Liver (tissue), 9 donors: ENCODE results near the gene HMG20A. TPM values are rescaled to one million over a fixed set of nuclear protein-coding genes. Genes with fewer than 3 reads are reported as not detected.

Source experiments
- DNase-seq: peaks from one replicate; pipeline ENCODE4 v3.0.0-alpha.2; 2017; ENCODE audit warnings: low spot score
- H3K27ac ChIP-seq, 2 donors: one replicate each; pipeline ENCODE4 v1.7.0; 2013; ENCODE audit warnings: inconsistent platforms in 2 of 2, low read length in 2 of 2, control low read depth in 1 of 2, low read depth in 1 of 2, mild to moderate bottlenecking in 1 of 2
- H3K27me3 ChIP-seq, 4 donors: one replicate each; pipeline versions ENCODE4 v1.6.1 to v1.7.0; 2013; ENCODE audit warnings: low read length in 3 of 4, inconsistent platforms in 1 of 4, mild to moderate bottlenecking in 1 of 4, moderate library complexity in 1 of 4; ENCODE audit not compliant: control insufficient read depth in 4 of 4, insufficient read depth in 4 of 4
- H3K36me3 ChIP-seq, 4 donors: one replicate each; pipeline versions ENCODE4 v1.6.1 to v1.7.0; 2013; ENCODE audit warnings: low read length in 3 of 4, mild to moderate bottlenecking in 3 of 4, low read depth in 1 of 4, moderate library complexity in 1 of 4; ENCODE audit not compliant: control insufficient read depth in 4 of 4, insufficient read depth in 3 of 4
- H3K4me1 ChIP-seq, 4 donors: one replicate each; pipeline versions ENCODE4 v1.6.1 to v1.7.0; 2013; ENCODE audit warnings: low read length in 3 of 4, mild to moderate bottlenecking in 3 of 4, moderate library complexity in 1 of 4; ENCODE audit not compliant: control insufficient read depth in 4 of 4, insufficient read depth in 4 of 4
- H3K4me3 ChIP-seq, 3 donors: one replicate each; pipeline versions ENCODE4 v1.6.1 to v1.7.0; 2013; ENCODE audit warnings: low read length in 3 of 3, control low read depth in 1 of 3, low read depth in 1 of 3, mild to moderate bottlenecking in 1 of 3
- H3K9ac ChIP-seq, 2 donors: one replicate each; pipeline ENCODE4 v1.7.0; 2013; ENCODE audit warnings: low read length in 2 of 2, mild to moderate bottlenecking in 2 of 2, moderate library complexity in 2 of 2, control low read depth in 1 of 2, low read depth in 1 of 2
- H3K9me3 ChIP-seq, 4 donors: one replicate each; pipeline versions ENCODE4 v1.6.1 to v1.7.0; 2013; ENCODE audit warnings: low read length in 3 of 4; ENCODE audit not compliant: control insufficient read depth in 4 of 4
- ATF3 ChIP-seq: IDR thresholded peaks from 2 replicates; pipeline ENCODE4 v1.6.1; 2016; ENCODE audit warnings: antibody characterized with exemption
- CTCF ChIP-seq: fragments of 150-350 bp; IDR thresholded peaks from 2 replicates; pipeline ENCODE4 v1.5.1; 2017; ENCODE audit warnings: improper control_type of control experiment, low read depth, low read length; ENCODE audit not compliant: missing input control
- FOXA1 ChIP-seq: IDR thresholded peaks from 2 replicates; pipeline ENCODE4 v1.6.1; 2016; ENCODE audit warnings: antibody characterized with exemption
- FOXA2 ChIP-seq: IDR thresholded peaks from 2 replicates; pipeline ENCODE4 v1.6.1; 2016; ENCODE audit warnings: antibody characterized with exemption
- GABPA ChIP-seq, 2 donors: IDR thresholded peaks in 1 of 2; conservative IDR thresholded peaks in 1 of 2; 2 replicates each; pipeline ENCODE4 v1.6.1; 2016; ENCODE audit warnings: antibody characterized with exemption in 2 of 2, mild to moderate bottlenecking in 1 of 2, moderate library complexity in 1 of 2
- HNF4A ChIP-seq, 2 donors: conservative IDR thresholded peaks; 2 replicates each; pipeline ENCODE4 v1.6.1; 2016; ENCODE audit warnings: antibody characterized with exemption in 2 of 2, mild to moderate bottlenecking in 2 of 2
- HNF4G ChIP-seq: IDR thresholded peaks from 2 replicates; pipeline ENCODE4 v1.6.1; 2016; ENCODE audit warnings: antibody characterized with exemption
- JUND ChIP-seq, 2 donors: IDR thresholded peaks; 2 replicates each; pipeline ENCODE4 v1.6.1; 2016; ENCODE audit warnings: antibody characterized with exemption in 2 of 2
- MAX ChIP-seq: IDR thresholded peaks from 2 replicates; pipeline ENCODE4 v1.6.1; 2016; ENCODE audit warnings: antibody characterized with exemption
- NR2F2 ChIP-seq: IDR thresholded peaks from 2 replicates; pipeline ENCODE4 v1.6.1; 2016; ENCODE audit warnings: antibody characterized with exemption
- REST ChIP-seq: IDR thresholded peaks from 2 replicates; pipeline ENCODE4 v1.6.1; 2016; ENCODE audit warnings: antibody characterized with exemption, mild to moderate bottlenecking
- RXRA ChIP-seq, 2 donors: IDR thresholded peaks; 2 replicates each; pipeline ENCODE4 v1.6.1; 2017 to 2018; ENCODE audit warnings: antibody characterized with exemption in 2 of 2, mild to moderate bottlenecking in 1 of 2
- TAF1 ChIP-seq: conservative IDR thresholded peaks from 2 replicates; pipeline ENCODE4 v1.6.1; 2016; ENCODE audit warnings: antibody characterized with exemption, mild to moderate bottlenecking
- YY1 ChIP-seq: IDR thresholded peaks from 2 replicates; pipeline ENCODE4 v1.6.1; 2016; ENCODE audit warnings: antibody characterized with exemption, mild to moderate bottlenecking
- ZBTB33 ChIP-seq: IDR thresholded peaks from 2 replicates; pipeline ENCODE4 v1.6.1; 2016; ENCODE audit warnings: antibody characterized with exemption
- WGBS: extraction: QIAGEN DNeasy Blood & Tissue Kit; methylation state at CpG from one replicate; pipeline ENCODE4 v1.1.7; 2013; 5-methylcytosine and 5-hydroxymethylcytosine counted together
- polyA plus RNA-seq, 2 donors: library from polyadenylated mRNA; stranded (reverse) in 1 of 2; unstranded in 1 of 2; fragments of 200-250 nt in 1 of 2; fragments of >200 nt in 1 of 2; fragmentation: Nextera tagmentation in 1 of 2; extraction: Ambion mirVana in 1 of 2; gene quantifications; one replicate each; pipeline versions ENCODE4 v1.2.1 to v1.2.3, GENCODE V29; 2013 to 2015
- total RNA-seq, 2 donors: library from RNA; depleted of rRNA; stranded (reverse); fragments of >200 nt; gene quantifications; one replicate each; pipeline ENCODE4 v1.2.3, GENCODE V29; 2014
- donor health status: healthy.
- donor health status: healthy.
- donor health status: healthy.
- donor health status: healthy.
- donor health status: healthy.

Gene HMG20A
- total and polyA plus RNA-seq, 4 donors, result 7.7 to 19.4 (median 13.3) TPM

GRCh38 chr15:77516786-77517185 lies 96.1 kb downstream of the HMG20A start:
- 96% methylated on average over 12 of the region's 12 CpGs for WGBS
- Histone ChIP-seq H3K36me3 (no peaks in the 10 kb centered on the region), H3K27ac (no peak overlapping the region), H3K27me3 (no peaks in the 10 kb centered on the region), H3K4me1 (no peaks in the 10 kb centered on the region), H3K9me3 (peaks cover 0 to 2% (median 0%) of the 10 kb centered on the region in 4 donors), H3K9ac (no peak overlapping the region), H3K4me3 (no peak overlapping the region)
- DNase-seq, result no peak
- TF ChIP-seq HNF4G (no peak), FOXA1 (no peak), GABPA (IDR thresholded peaks at IDR 0.05 in 1 of 2, conservative IDR thresholded peaks at IDR 0.05 in 1 of 2) (no peak), REST (no peak), JUND (IDR thresholded peaks at IDR 0.05) (no peak), MAX (no peak), HNF4A (conservative IDR thresholded peaks at IDR 0.05) (no peak)

- Histone ChIP-seq H3K36me3 (no peaks in the 10 kb centered on the region), H3K4me3 (no peak overlapping the region), H3K9me3 (peaks cover 0 to 2% (median 0%) of the 10 kb centered on the region in 4 donors), H3K9ac (no peak overlapping the region), H3K27me3 (no peaks in the 10 kb centered on the region), H3K4me1 (no peaks in the 10 kb centered on the region), H3K27ac (no peak overlapping the region)
- DNase-seq, result no peak
- TF ChIP-seq ATF3 (no peak), NR2F2 (no peak), HNF4G (no peak), FOXA1 (no peak), MAX (no peak), YY1 (no peak)
- 86% methylated on average over 7 of the region's 7 CpGs for WGBS
These were observed 96.9 kb downstream of the HMG20A start for GRCh38 chr15:77517579-77517978.

- H3K4me1 ChIP-seq, result no peaks in the 10 kb centered on the region
- 94% methylated on average over 6 of the region's 6 CpGs for WGBS
- H3K27me3 ChIP-seq, result no peaks in the 10 kb centered on the region
- H3K36me3 ChIP-seq, result no peaks in the 10 kb centered on the region
- DNase-seq, result no peak
- no peak overlapping the region for H3K27ac ChIP-seq
- H3K9me3 ChIP-seq, result peaks cover 0 to under 1% (median 0%) of the 10 kb centered on the region in 4 donors
- H3K9ac ChIP-seq, result no peak overlapping the region
- H3K4me3 ChIP-seq, result no peak overlapping the region
- TF ChIP-seq RXRA (IDR thresholded peaks at IDR 0.05), result no peak
- no peak for TF ChIP-seq NR2F2
- no peak for TF ChIP-seq TAF1
- TF ChIP-seq CTCF, result no peak
- TF ChIP-seq FOXA2, result no peak
- TF ChIP-seq GABPA (IDR thresholded peaks at IDR 0.05 in 1 of 2, conservative IDR thresholded peaks at IDR 0.05 in 1 of 2), result no peak
- no peak for TF ChIP-seq ZBTB33
- TF ChIP-seq HNF4G, result no peak
- TF ChIP-seq REST, result no peak
These were observed 97.8 kb downstream of the HMG20A start for GRCh38 chr15:77518458-77518857.
